ENCODE measurements around the gene PACSIN2. TPM values are rescaled to one million over a fixed set of nuclear protein-coding genes. Genes with fewer than 3 reads are reported as not detected.
"Not testable (repeated sequence)": the region's sequence is repeated elsewhere in the genome, so short reads cannot be mapped to it uniquely, and the experiment has no call there.

PACSIN2 gene
- total and polyA plus RNA-seq, 8 donors = 63.4 to 149 (median 66.2) TPM

GRCh38 chr22:42997582-42998090, 17.3 kb downstream of the PACSIN2 start:
- Histone ChIP-seq H3K27ac (peak overlapping the region; percentile 79 to 90), H3K4me3 (no peak overlapping the region), H3K9me3 (no peaks in the 10 kb centered on the region), H3K27me3 (no peaks in the 10 kb centered on the region), H3K4me1 (peaks cover 76 to 100% of the 10 kb centered on the region in 2 donors), H3K36me3 (no peaks in the 10 kb centered on the region)
- no peak for TF ChIP-seq CTCF (IDR thresholded peaks at IDR 0.05)
- intact Hi-C loops (cut with DNase I) = no loop called here
- no peak for DNase-seq
- no peak for ATAC-seq

- H3K27ac ChIP-seq = peak overlapping the region; percentile 79 to 90
- H3K27me3 ChIP-seq = no peaks in the 10 kb centered on the region
- DNase-seq (no peak), ATAC-seq (no peak)
- no peak overlapping the region for H3K4me3 ChIP-seq
- H3K9me3 ChIP-seq = no peaks in the 10 kb centered on the region
- intact Hi-C loops (cut with DNase I) = no loop called here
- TF ChIP-seq CTCF (IDR thresholded peaks at IDR 0.05) = no peak
- peaks cover 68 to 100% of the 10 kb centered on the region in 2 donors for H3K4me1 ChIP-seq
- no peaks in the 10 kb centered on the region for H3K36me3 ChIP-seq
Observed at GRCh38 chr22:42996646-42997365, 18.1 kb downstream of the PACSIN2 start.

- H3K9me3 ChIP-seq; ATAC-seq; H3K36me3 ChIP-seq; DNase-seq; H3K4me3 ChIP-seq; H3K27me3 ChIP-seq; intact Hi-C loops (cut with DNase I): not testable (repeated sequence)
- Histone ChIP-seq H3K4me1 (peaks cover 61 to 100% of the 10 kb centered on the region in 2 donors), H3K27ac (peak overlapping the region; percentile 79 to 90)
Observed at GRCh38 chr22:42995654-42996053, 19.3 kb downstream of the PACSIN2 start.

GRCh38 chr22:42994917-42995562, 19.9 kb downstream of the PACSIN2 start:
- ATAC-seq (peak; percentile 80), DNase-seq (peak; percentile 61 to 94 (median 86))
- Histone ChIP-seq H3K36me3 (no peaks in the 10 kb centered on the region), H3K4me1 (peaks cover 60 to 100% of the 10 kb centered on the region in 2 donors), H3K27me3 (no peaks in the 10 kb centered on the region), H3K4me3 (peak overlapping the region in 1 of 2 donors; percentile 13), H3K9me3 (no peaks in the 10 kb centered on the region), H3K27ac (peak overlapping the region; percentile 79 to 90)
- no peak for TF ChIP-seq CTCF (IDR thresholded peaks at IDR 0.05)
- intact Hi-C loops (cut with DNase I) = no loop called here

DNA sequence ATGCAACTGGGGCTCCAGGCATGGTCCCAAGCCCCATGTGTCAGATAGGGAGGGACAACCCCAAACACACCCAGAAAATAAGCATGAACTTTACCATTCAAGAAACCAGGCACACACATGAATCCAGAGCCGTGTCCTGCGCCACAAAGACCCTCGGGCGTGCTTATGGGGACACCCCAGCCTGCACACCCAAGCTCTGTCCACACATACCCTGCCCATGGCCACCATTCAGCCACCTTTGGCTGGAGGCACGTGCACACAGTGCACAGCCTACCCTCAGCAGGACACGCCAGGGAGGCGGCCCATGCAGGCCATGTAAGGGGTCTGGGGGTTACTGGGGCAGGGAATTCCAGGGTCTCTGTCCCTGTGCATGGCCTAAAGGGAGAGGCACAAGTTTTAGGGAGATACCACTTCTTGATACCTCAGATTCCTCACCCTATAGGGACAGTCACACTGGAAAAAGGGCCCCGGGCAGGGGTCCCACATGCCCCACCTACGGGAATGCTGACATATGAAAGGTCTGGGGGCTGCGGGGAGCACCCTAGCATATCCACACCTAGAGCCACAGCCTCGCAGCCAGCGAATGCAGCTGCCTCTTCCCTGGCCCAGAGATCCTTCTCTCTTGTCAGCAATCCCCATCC, 20.6 kb downstream of the PACSIN2 start:
- Histone ChIP-seq H3K4me1 (peaks cover 59 to 95% of the 10 kb centered on the region in 2 donors), H3K36me3 (no peaks in the 10 kb centered on the region), H3K27ac (peak overlapping the region; percentile 79 to 90), H3K9me3 (no peaks in the 10 kb centered on the region), H3K4me3 (peak overlapping the region in 1 of 2 donors; percentile 13), H3K27me3 (no peaks in the 10 kb centered on the region)
- no peak for TF ChIP-seq CTCF (IDR thresholded peaks at IDR 0.05)
- intact Hi-C loops (cut with DNase I) = no loop called here
- peak; percentile 4 for ATAC-seq
- no peak for DNase-seq

All from left lung (tissue), 10 donors.